ENCODE results near the gene LYPD6. TPM values are rescaled to one million over a fixed set of nuclear protein-coding genes. Genes with fewer than 3 reads are reported as not detected.

The LYPD6 gene
- total and polyA plus RNA-seq, 2 donors from 2014 or later: 1.1 to 2.2 TPM

DNA sequence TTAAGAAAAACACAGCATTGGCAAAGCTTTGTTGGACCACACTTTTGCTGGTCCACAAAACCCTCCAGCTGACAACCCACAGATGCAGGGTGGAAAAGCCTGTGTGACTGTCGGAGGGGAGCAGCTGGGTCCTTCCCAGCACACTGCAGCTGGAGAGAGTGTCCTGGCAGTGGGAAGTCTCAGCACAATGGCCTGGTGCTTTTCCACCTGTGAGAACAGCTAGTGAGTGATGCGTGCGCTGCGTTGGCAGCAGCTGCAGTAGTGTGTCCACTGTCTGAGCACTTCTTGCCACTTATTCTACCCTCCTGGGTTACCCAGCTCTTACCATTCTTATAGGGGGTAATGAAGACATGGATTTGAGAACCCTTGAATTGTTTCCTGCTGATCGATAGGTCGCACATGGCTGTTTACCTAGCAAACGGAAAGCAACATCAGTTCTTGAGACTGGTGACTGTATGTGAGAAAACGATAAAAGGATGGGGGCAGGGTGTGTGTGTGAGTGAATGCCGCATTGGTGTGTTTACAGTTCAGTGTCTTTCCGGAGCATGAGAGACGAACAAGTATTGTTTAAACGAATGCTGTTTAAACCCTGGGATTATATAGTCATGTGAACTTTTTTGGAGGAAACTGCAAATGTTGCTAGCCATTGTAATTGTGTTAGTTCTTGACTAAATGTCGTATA, 69.7 kb downstream of the LYPD6 start:
- DNase-seq (no peak), FAIRE-seq (no peak)
- Histone ChIP-seq H3K4me3 (ENCODE audit: low read length in 3 of 3) (no peak overlapping the region), H3K27ac (ENCODE audit: low read depth in 2 of 2, low read length in 2 of 2) (no peak overlapping the region), H3K9ac (ENCODE audit: low read length in 3 of 3) (no peak overlapping the region), H3K36me3 (ENCODE audit: control insufficient read depth in 2 of 3, insufficient read depth in 3 of 3, low read length in 3 of 3) (no peaks in the 10 kb centered on the region), H3K27me3 (ENCODE audit: control insufficient read depth, insufficient read depth, low read length) (no peaks in the 10 kb centered on the region), H3K4me1 (ENCODE audit: control insufficient read depth in 2 of 3, insufficient read depth in 2 of 3, low read depth in 1 of 3, low read length in 3 of 3) (no peaks in the 10 kb centered on the region), H3K9me3 (ENCODE audit: control insufficient read depth in 2 of 3, insufficient read depth in 1 of 3, low read length in 3 of 3) (no peaks in the 10 kb centered on the region)
- TF ChIP-seq, protein P1, sequence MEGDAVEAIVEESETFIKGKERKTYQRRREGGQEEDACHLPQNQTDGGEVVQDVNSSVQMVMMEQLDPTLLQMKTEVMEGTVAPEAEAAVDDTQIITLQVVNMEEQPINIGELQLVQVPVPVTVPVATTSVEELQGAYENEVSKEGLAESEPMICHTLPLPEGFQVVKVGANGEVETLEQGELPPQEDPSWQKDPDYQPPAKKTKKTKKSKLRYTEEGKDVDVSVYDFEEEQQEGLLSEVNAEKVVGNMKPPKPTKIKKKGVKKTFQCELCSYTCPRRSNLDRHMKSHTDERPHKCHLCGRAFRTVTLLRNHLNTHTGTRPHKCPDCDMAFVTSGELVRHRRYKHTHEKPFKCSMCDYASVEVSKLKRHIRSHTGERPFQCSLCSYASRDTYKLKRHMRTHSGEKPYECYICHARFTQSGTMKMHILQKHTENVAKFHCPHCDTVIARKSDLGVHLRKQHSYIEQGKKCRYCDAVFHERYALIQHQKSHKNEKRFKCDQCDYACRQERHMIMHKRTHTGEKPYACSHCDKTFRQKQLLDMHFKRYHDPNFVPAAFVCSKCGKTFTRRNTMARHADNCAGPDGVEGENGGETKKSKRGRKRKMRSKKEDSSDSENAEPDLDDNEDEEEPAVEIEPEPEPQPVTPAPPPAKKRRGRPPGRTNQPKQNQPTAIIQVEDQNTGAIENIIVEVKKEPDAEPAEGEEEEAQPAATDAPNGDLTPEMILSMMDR (IDR thresholded peaks at IDR 0.05; ENCODE audit: borderline replicate concordance, extremely low read depth, insufficient read depth): no peak
- intact Hi-C loops (cut with DNase I): no loop called here

DNA sequence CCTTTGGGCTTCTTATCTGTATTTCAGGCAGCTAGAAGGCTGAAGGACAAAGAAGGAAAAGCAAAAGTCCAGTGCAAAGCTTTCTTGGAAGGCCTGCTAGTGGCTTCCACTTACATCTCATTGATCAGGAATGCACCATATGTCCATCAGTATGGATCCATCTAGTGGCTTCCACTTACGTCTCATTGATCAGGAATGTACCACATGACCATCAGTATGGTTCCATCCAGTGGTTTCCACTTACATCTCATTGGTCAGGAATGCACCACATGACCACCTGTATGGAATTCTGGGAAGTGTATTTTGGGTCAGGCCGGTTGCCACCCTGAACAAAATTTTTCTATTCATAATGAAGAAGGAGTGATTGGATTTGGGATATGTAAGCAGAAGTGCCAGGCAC, 70.6 kb downstream of the LYPD6 start:
- no peaks in the 10 kb centered on the region for H3K36me3 ChIP-seq (ENCODE audit: control insufficient read depth in 2 of 3, insufficient read depth in 3 of 3, low read length in 3 of 3)
- H3K9me3 ChIP-seq (ENCODE audit: control insufficient read depth in 2 of 3, insufficient read depth in 1 of 3, low read length in 3 of 3): no peaks in the 10 kb centered on the region
- FAIRE-seq: no peak
- no peak overlapping the region for H3K9ac ChIP-seq (ENCODE audit: low read length in 3 of 3)
- DNase-seq: no peak
- H3K27ac ChIP-seq (ENCODE audit: low read depth in 2 of 2, low read length in 2 of 2): no peak overlapping the region
- H3K4me3 ChIP-seq (ENCODE audit: low read length in 3 of 3): no peak overlapping the region
- H3K27me3 ChIP-seq (ENCODE audit: control insufficient read depth, insufficient read depth, low read length): no peaks in the 10 kb centered on the region
- H3K4me1 ChIP-seq (ENCODE audit: control insufficient read depth in 2 of 3, insufficient read depth in 2 of 3, low read depth in 1 of 3, low read length in 3 of 3): no peaks in the 10 kb centered on the region
- TF ChIP-seq, protein P1 (IDR thresholded peaks at IDR 0.05; ENCODE audit: borderline replicate concordance, extremely low read depth, insufficient read depth): no peak
- intact Hi-C loops (cut with DNase I): no loop called here

DNA sequence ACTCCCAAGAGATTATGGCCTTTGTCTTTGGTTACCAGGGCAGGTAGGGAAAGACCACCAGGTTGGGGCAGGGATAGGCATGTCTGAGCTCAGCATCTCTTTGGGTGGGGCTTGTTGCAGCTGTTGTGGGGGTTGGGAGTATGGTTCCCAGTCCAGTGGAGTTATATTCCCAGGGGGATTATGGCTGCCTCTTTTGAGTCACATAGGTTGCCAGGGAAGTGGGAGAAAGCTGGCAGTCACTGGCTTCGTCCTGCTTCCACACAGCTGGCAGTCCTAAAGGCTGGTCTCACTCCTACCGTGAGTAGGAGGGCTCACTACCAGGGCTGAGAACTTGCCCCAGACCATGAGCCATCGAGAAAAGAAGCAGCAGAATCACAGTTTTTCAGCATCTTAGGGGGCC, 79.1 kb downstream of the LYPD6 start:
- H3K4me3 ChIP-seq (ENCODE audit: low read length in 3 of 3): no peak overlapping the region
- TF ChIP-seq, protein P1 (IDR thresholded peaks at IDR 0.05; ENCODE audit: borderline replicate concordance, extremely low read depth, insufficient read depth): no peak
- no peaks in the 10 kb centered on the region for H3K9me3 ChIP-seq (ENCODE audit: control insufficient read depth in 2 of 3, insufficient read depth in 1 of 3, low read length in 3 of 3)
- H3K27ac ChIP-seq (ENCODE audit: low read depth in 2 of 2, low read length in 2 of 2): no peak overlapping the region
- H3K36me3 ChIP-seq (ENCODE audit: control insufficient read depth in 2 of 3, insufficient read depth in 3 of 3, low read length in 3 of 3): no peaks in the 10 kb centered on the region
- intact Hi-C loops (cut with DNase I): no loop called here
- H3K9ac ChIP-seq (ENCODE audit: low read length in 3 of 3): no peak overlapping the region
- DNase-seq (no peak), FAIRE-seq (no peak)
- no peaks in the 10 kb centered on the region for H3K4me1 ChIP-seq (ENCODE audit: control insufficient read depth in 2 of 3, insufficient read depth in 2 of 3, low read depth in 1 of 3, low read length in 3 of 3)
- no peaks in the 10 kb centered on the region for H3K27me3 ChIP-seq (ENCODE audit: control insufficient read depth, insufficient read depth, low read length)

Measured in kidney (tissue), 14 donors.